Measurements from ENCODE around the gene B9D2. TPM values are rescaled to one million over a fixed set of nuclear protein-coding genes. Genes with fewer than 3 reads are reported as not detected.
"Not testable (repeated sequence)": the region's sequence is repeated elsewhere in the genome, so short reads cannot be mapped to it uniquely, and the experiment has no call there.

B9D2 gene
- total RNA-seq, 1 donor from 2014 or later: 4.6 TPM

DNA sequence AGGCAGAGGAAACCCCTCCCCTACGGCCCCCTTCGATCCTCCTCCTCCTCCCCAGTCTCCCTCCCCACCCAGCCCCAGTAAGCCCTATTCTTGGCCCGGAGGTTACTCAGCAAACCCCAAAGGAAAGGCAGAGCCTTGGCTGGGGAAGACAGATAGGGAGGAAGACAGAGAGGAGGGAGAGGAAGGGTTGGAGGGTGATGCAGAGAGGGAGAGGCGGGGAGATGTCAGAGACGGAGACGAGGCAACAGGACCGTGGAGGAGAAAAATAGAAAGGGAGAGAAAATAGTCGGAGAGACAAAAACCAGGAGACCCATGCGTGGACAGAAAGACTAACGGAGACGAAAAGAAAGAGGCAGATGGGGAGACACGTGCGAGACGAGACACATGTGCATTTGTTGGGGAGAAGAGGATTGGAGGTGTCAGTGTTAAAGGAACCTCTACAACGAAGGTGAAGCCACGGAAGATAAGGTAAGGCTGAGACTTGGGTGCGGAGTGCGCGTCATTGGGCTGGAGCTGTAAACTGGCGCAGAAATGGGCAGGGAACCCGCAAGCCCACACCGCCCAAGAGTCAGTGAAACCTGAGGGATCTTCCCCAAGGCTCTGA lies 13.1 kb downstream of the B9D2 start:
- Mint-ChIP-seq H3K36me3 (ENCODE audit: unreplicated experiment) (peaks cover 9% of the 10 kb centered on the region), H3K27ac (ENCODE audit: unreplicated experiment) (peak overlapping the region; percentile 78), H3K4me3 (ENCODE audit: unreplicated experiment) (peak overlapping the region; percentile 97), H3K9me3 (ENCODE audit: unreplicated experiment) (no peaks in the 10 kb centered on the region), H3K4me1 (ENCODE audit: unreplicated experiment) (peaks cover 27% of the 10 kb centered on the region), H3K27me3 (ENCODE audit: unreplicated experiment) (no peaks in the 10 kb centered on the region)
- DNase-seq (ENCODE audit: extremely low spot score, unreplicated experiment): no peak
- TF ChIP-seq, protein P1, sequence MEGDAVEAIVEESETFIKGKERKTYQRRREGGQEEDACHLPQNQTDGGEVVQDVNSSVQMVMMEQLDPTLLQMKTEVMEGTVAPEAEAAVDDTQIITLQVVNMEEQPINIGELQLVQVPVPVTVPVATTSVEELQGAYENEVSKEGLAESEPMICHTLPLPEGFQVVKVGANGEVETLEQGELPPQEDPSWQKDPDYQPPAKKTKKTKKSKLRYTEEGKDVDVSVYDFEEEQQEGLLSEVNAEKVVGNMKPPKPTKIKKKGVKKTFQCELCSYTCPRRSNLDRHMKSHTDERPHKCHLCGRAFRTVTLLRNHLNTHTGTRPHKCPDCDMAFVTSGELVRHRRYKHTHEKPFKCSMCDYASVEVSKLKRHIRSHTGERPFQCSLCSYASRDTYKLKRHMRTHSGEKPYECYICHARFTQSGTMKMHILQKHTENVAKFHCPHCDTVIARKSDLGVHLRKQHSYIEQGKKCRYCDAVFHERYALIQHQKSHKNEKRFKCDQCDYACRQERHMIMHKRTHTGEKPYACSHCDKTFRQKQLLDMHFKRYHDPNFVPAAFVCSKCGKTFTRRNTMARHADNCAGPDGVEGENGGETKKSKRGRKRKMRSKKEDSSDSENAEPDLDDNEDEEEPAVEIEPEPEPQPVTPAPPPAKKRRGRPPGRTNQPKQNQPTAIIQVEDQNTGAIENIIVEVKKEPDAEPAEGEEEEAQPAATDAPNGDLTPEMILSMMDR (IDR thresholded peaks at IDR 0.05): no peak

DNA sequence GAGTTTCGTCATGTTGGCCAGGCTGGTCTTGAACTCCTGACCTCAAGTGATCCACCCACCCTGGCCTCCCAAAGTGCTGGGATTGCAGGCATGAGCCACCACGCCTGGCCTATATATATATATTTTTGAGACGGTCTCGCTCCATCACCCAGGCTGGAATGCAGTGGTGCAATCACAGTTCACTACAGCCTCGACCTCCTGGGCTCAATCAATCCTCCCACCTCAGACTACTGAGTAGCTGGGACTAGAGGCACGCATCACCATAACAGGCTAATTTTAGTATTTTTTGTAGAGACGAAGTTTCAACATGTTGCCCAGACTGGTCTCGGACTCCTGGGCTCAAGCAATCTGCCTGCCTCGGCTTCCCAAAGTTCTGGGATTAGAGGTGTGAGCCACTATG lies 17.0 kb downstream of the B9D2 start:
- not testable (repeated sequence) for H3K27me3 Mint-ChIP-seq (ENCODE audit: unreplicated experiment); H3K9me3 Mint-ChIP-seq (ENCODE audit: unreplicated experiment); H3K4me3 Mint-ChIP-seq (ENCODE audit: unreplicated experiment); DNase-seq (ENCODE audit: extremely low spot score, unreplicated experiment); H3K27ac Mint-ChIP-seq (ENCODE audit: unreplicated experiment)
- Mint-ChIP-seq H3K4me1 (ENCODE audit: unreplicated experiment) (peaks cover 21% of the 10 kb centered on the region), H3K36me3 (ENCODE audit: unreplicated experiment) (peaks cover 19% of the 10 kb centered on the region)

DNA sequence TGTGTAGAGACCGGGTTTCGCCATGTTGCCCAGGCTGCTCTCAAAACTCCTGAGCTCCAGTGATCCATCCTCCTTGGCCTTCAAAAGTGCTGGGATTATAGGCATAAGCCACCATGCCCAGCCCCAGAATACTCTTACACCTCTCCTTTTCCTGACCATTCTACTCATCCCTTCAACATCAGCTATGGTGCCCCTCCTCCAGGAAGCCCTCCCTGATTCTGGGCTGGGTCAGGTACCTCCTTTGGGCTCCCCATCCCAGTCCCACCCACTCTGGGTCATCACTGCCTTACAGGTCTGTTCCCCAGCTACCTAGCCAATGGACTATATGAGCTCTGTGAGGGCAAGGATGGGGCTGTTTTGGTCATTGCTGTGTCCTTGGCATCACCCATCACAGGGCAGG lies 19.8 kb downstream of the B9D2 start:
- Mint-ChIP-seq H3K4me1 (ENCODE audit: unreplicated experiment) (peaks cover 11% of the 10 kb centered on the region), H3K36me3 (ENCODE audit: unreplicated experiment) (peaks cover 29% of the 10 kb centered on the region), H3K27me3 (ENCODE audit: unreplicated experiment) (no peaks in the 10 kb centered on the region), H3K4me3 (ENCODE audit: unreplicated experiment) (no peak overlapping the region), H3K27ac (ENCODE audit: unreplicated experiment) (no peak overlapping the region), H3K9me3 (ENCODE audit: unreplicated experiment) (no peaks in the 10 kb centered on the region)
- no peak for DNase-seq (ENCODE audit: extremely low spot score, unreplicated experiment)
- TF ChIP-seq, protein P1 (IDR thresholded peaks at IDR 0.05): no peak

DNA sequence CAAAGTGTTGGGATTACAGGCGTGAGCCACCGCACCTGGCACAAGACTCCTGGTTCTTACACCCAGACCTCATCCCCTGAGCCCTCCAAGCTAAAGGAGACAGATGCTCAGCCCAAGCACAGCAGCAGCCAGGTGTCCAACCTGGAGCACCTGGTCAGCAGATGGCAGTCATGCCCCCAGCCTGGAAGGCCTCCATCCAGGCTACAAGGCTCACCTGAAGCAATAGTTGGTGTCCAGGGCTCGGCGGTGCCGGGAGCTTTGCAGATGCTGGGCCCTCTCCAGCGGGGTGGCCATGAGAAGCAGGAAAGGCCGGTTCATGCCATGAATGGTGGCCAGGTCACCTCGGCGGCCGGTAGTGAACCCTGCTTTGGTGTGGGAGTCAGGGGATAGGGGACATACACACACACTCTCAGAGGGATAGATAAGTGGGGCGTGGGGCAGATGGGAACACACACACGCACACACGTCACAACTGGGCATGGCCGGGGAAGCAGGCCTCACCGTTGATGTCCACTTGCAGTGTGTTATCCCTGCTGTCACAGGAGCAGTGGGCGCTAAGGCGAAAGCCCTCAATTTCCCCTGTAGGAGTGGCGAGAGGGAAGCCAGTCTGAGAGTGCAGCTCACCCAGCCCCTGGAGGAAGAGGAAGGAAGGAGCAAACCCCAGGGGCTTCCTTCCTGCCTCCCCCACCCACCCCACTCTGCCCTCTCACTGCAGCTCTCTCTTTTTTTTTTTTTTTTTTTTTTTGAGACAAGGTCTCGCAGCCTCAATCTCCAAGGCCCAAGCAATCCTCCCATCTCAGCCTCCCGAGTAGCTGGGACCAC lies 22.1 kb downstream of the B9D2 start:
- DNase-seq (ENCODE audit: extremely low spot score, unreplicated experiment): no peak
- Mint-ChIP-seq H3K36me3 (ENCODE audit: unreplicated experiment) (peaks cover 32% of the 10 kb centered on the region), H3K4me3 (ENCODE audit: unreplicated experiment) (no peak overlapping the region)

DNA sequence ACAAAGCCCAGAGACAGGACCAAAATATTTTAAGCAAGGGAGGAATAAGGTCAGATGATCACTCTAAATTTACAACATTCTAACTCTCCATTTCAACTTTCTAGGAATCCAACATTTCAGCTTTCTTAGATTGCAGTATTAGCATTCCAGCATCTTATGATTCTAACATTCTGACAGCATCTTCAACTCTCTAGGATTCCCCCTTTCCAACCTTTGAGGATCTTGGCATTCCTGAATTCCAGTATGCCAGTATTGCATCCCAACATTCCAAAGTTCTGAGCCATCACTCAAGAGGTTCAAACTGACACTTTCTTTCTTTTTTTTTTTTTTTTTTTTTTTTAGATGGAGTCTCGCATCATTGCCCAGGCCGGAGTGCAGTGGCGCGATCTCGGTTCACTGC lies 24.0 kb downstream of the B9D2 start:
- no peak for DNase-seq (ENCODE audit: extremely low spot score, unreplicated experiment)
- Mint-ChIP-seq H3K4me1 (ENCODE audit: unreplicated experiment) (peaks cover 5% of the 10 kb centered on the region), H3K9me3 (ENCODE audit: unreplicated experiment) (no peaks in the 10 kb centered on the region), H3K4me3 (ENCODE audit: unreplicated experiment) (no peak overlapping the region), H3K27ac (ENCODE audit: unreplicated experiment) (peak overlapping the region; percentile 63), H3K36me3 (ENCODE audit: unreplicated experiment) (peaks cover 33% of the 10 kb centered on the region), H3K27me3 (ENCODE audit: unreplicated experiment) (no peaks in the 10 kb centered on the region)
- TF ChIP-seq, protein P1 (IDR thresholded peaks at IDR 0.05): no peak

More for the DNA sequence above, 22.1 kb downstream of the B9D2 start:
- Mint-ChIP-seq H3K4me1 (ENCODE audit: unreplicated experiment) (peaks cover 5% of the 10 kb centered on the region), H3K27ac (ENCODE audit: unreplicated experiment) (no peak overlapping the region), H3K27me3 (ENCODE audit: unreplicated experiment) (no peaks in the 10 kb centered on the region), H3K9me3 (ENCODE audit: unreplicated experiment) (no peaks in the 10 kb centered on the region)
- TF ChIP-seq, protein P1 (IDR thresholded peaks at IDR 0.05): no peak

All from osteocyte (in vitro differentiated cells).